Measurements from ENCODE around the gene ZBTB16.

Gene ZBTB16

DNA sequence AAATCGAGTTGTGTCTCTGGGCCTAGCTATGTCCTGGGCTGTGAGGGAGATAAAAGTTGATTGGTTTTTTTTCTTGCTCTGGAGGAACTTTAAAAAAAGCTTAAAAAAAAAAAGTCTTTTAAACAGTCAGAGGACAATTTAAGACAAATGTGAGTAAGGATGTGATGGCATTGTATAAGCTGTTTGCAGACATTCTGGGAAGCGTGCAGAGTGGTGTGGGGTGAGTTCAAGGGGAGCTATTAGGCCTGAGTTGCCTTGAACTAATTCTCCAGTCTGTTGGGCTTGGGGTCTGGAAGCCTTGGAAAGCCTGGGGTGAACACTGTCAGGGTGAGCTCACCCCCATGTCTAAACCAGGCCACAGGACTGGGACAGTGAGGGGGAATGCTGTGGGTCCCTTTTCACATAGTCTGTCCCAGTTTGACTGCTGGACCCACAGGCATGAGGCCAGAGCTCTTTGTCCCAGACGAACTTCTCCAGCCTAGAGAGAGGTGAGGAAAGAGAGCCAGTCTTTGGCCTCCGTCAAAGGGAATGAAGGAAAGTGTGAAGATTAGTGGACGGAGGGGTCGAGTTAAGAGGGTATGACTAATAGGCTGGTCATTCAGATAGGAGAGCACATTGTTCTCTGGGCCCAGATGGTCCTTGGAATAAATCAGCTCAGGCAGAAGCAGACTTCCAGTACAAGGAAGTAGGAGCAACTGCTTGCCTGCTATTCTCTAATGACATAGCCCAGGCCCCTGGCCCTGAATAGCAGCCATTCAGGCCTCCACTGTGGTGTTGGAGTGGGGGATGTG is 160.2 kb downstream of the ZBTB16 start:
- no peak for DNase-seq

DNA sequence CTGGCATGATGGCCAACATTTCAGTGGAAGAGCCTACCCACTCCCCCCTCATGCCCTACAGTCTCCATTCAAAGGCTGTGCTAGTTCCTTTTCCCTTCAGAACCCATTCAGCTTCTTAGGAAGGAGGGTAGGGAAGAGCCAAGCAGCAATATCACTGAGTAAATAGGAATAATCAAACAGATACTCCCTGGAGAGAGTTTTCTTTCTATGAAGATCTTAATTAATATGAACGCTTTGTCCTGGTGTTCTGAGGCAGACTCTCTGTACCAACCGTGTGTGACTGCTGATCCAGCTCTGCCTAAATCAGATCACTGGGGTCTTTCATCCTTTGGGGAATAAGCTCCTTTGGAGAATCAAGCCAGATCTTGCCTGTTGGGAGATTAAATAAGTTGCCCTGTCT is 161.5 kb downstream of the ZBTB16 start:
- no peak for DNase-seq

DNA sequence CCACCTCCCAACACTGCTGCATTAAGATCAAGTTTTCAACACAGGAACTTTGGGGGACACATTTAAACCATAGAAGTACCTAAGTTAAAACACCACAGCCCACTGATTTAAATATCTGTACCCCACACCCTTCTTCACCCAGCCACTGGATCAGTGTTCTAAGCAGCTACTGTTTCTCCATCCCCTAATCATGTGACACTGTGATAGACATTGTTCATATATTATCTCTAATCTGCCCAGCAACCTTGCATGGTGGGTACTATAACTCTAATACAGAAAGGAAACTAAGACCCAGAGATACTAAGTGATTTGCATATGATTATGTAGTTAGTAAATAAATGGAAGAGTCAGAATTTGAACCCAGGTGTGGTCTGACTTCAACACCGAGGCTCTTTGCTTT is 166.2 kb downstream of the ZBTB16 start:
- no peak for DNase-seq

DNA sequence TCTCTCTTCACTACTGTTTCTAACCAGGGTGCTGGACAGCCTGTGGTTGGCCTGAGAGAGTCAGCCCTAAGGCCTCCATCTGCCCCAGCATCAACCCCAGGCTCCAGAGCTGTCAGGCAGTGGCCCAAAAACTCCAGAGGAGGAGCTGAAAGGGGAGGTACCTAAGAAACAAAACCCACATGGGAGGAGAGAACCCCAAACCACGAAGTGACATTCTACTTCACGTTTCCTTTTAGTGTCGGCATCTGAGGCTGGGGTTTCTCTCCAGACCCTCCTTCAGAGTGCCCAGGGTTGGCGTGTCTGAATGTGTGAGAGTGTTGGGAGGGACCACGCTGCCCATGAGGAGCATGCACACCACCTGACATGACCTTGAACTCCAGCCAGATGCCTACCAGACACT is 166.8 kb downstream of the ZBTB16 start:
- no peak for DNase-seq

DNA sequence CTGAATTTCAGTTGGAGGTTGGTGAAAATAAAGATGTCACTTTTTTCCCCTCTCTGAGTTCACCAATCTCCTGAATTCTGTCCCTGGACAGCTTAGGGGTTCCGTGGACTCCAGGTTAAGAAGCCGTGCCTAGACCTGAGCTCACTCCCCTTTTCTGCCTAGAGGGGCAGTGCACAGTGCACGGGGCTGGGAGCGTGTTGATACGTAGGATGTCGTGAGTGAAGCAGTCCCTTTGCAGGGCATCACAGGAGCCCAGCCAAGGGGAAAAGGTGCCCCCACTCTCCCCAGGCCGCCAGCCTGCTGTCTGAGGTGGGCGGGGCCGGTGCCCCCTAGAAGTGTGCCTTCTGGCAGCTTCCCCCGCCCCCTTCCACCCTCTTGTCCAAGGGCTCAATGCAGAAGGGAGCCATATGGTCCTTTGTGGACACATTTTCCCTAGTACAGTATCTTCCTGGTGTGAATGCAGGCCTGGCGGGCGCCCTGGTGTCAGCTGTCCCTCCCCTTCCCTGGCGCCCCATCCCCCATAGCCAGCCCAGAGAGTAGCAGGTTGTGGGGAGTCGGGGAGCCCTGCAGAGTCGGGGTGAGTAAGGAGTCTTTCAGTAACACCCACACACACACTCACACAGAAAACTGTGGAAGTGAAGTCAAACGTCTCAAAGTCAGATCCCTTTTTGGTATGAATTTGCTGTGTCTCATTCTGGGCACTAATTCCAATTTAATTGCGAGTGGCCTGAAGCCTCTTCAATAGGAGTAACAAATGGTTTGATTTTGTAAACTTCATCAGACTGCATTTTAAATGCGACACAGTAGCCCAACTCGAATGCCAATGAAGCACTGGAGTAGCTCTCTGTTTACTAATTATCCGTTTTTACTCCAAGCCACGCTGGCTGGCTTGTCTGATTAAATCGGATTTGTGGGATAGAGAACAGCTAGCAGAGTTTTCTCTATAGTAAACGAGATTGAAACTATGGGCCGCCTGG is 169.2 kb downstream of the ZBTB16 start:
- no peak for DNase-seq

DNA sequence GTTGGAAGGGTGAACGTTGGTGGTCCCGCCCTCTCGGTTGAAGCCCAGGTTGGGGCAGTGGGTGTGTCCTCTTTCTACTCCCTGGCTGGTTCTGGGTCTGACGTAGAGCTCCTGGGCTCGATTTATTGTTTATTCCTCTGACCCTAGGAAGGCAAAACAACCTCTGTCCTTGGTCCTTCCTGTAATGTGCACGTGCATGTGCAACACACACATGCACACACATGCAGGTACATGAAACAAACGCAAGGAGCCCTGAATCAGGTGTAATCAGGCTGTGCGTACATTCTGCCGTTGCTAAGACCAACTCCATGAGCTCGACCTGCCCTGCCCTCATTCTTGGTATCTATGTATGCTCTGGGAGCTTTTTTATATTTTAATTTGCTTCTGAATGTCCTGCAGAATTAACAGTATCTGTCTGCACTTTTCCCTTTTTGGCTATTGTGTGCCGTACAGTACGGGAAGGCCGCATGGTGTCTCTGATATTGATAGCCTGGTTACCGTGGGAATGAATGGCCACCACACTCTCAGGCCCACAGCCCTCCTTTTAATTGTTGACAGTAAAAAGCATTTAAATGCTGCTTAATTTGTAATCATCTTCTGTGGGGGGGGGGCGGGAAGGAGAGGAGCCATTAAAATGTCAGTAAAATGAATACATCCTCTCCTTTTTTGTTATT is 170.7 kb downstream of the ZBTB16 start:
- DNase-seq: no peak

DNA sequence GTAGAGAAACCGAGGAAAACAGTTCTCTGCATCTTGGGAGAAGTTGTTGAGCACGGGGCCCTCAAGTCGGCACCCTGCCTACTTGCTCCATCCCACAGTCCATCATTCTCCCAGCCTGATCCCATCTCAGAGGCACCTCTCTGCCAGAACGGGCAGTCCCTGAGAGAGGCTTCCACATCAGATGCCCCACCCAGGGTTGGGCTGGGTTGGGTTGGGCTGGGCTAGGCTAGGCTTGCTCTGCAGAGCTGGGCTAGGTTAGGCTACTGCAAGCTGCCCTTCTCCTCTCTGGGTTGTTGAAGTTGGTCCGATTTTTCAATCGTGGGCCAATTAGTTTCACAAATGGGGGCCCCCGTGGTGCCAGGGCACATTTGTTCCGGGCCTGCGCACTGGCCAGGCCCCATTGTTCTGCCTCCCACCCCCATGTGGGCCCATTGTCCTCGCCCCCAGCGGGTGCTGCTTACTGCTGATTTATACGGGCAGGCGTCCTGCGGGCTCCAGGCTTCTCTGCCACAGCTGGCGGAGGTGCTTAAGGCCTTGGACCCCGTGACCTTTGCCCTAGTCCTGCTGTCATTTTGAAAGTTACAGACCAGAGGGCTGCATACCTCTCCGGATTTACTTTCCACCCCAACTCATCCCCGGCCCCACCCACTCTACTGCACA is 173.0 kb downstream of the ZBTB16 start:
- DNase-seq: no peak

DNA sequence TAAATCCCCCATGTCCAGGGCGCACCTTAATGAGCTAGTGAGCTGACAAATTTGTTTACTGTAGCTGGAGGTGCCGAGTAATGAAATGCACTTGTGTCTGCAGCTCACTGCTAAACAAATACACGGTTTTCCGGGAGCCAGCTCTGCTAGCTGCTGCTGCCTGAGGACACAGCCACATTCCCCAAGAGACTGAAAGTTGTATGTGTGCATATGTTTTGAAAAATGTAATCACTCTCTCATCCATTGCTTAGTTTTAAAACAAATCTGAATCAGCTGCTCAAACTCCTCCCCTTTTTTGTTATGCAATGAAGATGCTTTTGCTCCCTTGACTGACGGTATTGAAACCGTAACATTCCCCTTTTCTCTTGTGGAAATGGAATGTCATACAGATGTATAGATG is 174.2 kb downstream of the ZBTB16 start:
- peak; percentile 62 for DNase-seq

DNA sequence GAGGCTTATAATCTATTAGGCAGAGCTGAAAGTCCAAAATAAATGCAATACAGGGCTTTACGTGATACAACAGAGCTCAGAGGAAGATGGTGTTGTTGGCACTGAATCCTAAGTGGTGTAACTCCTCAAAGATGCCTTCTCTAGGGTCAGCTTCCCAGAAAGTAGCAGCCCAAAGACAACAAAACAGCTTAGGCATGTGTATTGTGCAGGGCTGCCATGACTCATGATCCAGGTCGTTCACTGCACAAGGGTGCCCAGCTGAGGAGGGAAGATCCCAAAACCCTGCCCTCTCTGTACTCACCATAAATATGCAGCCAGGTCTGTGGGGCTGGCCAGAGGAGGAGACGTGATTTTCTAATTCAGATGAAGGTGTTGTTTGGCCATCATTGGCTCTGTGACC is 177.3 kb downstream of the ZBTB16 start:
- DNase-seq: no peak

DNA sequence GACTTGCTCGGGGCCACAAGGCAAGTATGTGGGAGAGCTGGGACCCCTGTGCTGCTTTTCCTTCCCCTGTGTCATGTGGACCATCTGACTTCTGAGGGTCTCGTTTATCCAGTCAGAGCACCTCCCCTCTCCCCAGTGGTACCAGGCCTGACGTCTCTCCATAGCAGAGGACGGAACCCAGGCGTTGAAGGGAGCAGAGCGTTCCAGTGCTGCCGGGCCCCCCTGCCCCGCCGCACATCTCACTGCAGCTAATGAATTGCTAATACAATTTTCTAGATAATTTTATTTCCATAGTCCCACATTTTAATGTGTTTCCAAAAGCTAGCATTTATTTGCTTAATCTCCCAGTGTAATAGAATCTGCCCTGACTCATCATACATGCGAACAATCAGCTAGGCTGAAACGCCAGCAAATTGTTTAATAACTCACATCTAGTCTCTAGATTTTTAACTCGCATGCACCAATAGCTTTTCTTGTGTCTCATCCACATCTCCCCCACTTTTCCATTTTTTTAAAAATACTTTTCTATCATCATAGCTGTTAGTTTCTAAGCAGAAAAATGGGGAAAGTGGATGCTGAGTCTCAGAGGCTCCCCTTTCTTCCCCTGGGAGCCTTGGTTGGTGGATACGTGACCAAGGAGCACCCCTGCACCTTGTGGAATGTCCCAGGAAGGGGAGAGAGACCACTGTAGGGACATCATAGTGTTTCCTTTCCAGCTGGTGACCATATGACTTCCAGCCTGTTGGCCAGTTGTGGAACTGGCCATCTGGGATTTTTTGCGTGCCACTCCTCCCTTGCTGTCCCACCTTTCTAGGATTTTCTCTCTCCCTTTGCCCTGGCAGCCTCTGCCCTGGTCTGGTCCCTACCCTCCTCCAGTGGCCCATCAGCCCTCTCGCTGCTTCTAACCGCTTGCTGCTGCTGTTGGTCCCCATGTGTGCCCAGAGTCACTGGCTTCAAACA is 178.1 kb downstream of the ZBTB16 start:
- DNase-seq: no peak

DNA sequence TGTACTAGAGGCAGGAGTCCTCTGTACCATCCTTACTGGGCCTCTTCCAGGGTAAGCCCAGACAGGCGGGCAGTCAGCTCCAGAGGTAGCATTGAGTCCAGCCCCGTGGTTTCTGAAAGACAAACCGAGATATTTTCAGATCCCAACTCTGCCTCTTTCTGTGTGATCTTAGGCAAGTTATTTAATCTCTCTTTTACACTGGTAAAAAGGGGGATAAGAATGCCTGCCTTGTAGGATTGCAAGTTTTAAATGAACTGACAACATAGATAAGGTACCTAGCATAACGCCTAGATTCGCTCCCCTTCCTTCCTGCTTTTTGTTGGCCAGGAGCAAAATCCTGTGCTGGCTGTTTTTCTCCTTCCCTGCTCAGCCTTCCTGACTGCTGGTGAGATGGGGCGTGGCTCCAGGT is 180.2 kb downstream of the ZBTB16 start:
- no peak for DNase-seq

DNA sequence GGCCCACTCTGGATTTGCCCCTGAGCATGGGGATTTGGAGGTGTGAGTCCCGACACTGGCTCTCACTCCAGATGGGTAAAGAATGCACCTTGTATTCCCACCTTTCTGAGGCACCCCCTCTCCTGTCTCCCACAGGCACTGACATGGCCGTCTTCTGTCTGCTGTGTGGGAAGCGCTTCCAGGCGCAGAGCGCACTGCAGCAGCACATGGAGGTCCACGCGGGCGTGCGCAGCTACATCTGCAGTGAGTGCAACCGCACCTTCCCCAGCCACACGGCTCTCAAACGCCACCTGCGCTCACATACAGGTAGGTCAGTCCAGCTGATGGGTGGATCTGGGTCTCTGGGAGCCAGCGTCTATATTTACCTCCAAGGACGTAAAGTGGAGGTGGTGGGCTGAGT is 182.5 kb downstream of the ZBTB16 start:
- DNase-seq: no peak

DNA sequence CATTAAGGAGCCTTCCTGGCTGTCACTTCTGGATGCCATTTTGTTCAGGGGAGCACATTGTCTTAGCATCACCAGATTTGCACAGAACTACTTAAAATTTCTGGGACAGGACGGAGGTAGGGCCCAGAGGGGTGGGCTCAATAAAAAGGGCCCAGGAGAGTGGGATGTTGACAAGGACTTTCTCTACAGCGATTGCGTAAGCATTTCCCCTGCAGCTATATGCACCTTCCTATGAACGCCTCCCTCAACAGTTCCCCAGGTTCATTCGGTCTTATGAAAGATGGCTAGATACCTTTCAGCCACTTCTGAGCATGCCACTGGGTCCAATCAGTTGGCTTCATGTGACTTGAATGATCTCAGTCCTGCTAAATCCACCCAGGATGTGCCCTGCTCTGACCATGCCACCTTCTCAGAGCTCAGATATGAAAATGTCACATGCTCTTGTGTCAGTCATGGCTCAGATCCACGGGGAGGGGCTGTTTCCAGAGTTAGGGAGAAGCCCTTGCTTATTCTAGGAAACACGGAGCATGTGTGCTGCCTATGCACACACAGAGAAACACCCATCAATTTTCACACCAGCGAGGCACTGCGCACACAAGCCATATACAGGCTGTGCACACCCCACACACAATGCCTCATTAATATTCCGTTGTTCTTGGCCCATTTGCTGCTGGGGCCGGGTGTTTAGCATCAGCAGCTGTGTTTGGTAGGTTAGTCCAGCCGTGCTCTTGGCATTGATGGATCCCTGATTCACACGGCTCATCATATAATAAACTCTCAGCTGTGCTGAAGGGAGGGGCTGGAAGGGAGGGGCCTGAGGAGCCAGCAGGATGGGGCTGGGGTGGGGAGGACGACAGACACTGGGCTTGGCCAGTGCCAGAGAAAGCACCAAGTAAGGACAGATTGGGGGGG is 184.2 kb downstream of the ZBTB16 start:
- DNase-seq: peak; percentile 30

DNA sequence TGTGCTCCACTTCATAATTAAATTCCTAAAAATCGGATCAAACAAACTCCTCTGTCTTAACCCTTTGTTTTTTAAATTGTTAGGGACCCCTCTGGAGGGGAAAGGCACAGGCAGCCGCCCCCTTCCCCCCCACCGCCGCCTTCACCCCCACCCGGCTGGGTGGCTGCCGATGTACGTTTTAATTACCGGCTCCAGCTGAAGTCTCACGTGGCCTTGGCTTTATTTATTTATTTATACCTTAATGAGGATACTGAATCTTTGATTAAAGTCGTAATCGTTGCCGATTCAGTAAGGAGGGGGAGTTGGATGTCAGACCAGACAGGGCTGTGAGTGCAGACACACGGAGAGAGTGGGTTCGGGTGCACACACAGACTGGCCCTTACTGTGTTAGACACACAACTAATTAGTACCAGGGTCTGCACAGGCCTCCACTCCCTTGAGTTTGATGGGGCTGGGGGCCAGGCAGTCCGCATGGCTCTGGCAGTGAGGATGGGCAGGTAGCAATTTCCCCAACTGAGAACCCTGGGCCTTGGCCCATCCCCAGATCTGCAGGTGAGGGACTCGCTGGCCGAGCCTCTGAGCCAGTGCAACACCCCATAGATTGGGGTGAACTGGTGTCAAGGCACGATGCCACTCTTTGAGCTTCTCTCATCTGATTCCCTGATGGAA is 185.3 kb downstream of the ZBTB16 start:
- no peak for DNase-seq

DNA sequence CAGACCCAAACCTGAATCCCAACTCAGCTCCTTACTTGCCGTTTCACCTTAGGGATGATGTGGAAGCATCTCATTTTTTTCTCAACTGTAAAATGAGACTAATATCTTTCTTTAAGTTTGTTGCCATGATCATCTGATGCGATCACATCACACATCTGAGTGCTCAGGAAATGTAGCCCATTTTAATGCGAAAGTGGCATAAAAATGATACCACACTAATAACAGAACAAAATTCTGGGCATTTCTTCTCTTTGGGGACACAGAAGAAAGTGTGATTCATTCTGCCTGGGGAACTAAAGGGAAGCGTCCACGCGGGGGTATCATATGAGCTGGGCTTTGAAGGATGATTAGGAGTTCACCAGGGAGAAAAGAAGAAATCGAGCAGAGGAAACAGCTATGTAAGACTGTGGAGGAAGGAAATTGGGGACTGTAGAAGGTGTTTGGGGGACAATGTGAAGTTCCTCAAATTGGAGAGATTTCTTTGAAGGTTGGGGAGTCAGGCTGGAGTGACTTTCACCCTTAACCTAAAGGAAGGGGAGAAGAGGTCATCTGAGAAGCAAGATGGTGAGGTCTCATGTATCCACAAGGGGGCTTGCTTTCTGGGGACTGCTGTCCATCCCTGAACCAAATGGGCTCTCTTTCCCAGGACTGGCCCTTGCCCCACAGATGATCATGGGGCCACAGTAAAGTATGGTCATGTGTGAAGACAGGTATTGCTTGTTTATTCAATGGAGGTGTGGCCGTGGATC is 187.0 kb downstream of the ZBTB16 start:
- no peak for DNase-seq

DNA sequence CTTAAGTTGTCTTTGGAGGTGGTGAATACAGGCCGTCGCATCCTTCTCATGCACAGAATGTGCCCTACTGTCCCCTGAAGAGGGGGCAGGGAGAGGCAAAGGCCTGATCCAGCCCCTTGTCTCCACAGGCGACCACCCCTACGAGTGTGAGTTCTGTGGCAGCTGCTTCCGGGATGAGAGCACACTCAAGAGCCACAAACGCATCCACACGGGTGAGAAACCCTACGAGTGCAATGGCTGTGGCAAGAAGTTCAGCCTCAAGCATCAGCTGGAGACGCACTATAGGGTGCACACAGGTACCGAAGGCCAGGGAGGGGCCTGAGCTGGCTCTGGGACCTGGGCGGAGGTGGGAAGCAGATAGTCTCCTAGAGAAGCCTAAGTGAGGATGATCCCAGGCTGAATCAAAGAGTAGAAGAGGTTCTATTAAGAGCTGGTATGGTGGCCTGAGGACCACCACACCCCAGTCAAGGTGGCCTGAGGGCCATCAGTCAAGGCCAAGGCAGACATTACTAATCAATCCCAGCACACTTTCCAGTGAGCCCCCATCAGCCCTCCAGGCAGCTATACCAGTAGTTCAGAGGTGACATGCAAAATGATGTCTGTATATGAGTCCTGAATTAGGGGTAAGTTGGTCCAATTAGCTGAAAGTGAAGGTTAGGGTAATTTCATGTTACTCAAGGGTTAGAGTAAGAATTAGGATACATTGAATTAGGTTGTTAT is 187.7 kb downstream of the ZBTB16 start:
- no peak for DNase-seq

DNA sequence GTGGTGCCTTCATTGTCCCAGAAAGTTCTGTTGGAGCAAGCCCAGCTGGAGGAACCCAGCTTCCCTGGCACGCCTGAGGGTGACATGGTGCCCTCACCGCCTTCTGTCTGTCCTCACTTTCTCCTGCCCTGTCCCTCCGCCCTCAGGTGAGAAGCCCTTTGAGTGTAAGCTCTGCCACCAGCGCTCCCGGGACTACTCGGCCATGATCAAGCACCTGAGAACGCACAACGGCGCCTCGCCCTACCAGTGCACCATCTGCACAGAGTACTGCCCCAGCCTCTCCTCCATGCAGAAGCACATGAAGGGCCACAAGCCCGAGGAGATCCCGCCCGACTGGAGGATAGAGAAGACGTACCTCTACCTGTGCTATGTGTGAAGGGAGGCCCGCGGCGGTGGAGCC is 190.7 kb downstream of the ZBTB16 start:
- DNase-seq: no peak

DNA sequence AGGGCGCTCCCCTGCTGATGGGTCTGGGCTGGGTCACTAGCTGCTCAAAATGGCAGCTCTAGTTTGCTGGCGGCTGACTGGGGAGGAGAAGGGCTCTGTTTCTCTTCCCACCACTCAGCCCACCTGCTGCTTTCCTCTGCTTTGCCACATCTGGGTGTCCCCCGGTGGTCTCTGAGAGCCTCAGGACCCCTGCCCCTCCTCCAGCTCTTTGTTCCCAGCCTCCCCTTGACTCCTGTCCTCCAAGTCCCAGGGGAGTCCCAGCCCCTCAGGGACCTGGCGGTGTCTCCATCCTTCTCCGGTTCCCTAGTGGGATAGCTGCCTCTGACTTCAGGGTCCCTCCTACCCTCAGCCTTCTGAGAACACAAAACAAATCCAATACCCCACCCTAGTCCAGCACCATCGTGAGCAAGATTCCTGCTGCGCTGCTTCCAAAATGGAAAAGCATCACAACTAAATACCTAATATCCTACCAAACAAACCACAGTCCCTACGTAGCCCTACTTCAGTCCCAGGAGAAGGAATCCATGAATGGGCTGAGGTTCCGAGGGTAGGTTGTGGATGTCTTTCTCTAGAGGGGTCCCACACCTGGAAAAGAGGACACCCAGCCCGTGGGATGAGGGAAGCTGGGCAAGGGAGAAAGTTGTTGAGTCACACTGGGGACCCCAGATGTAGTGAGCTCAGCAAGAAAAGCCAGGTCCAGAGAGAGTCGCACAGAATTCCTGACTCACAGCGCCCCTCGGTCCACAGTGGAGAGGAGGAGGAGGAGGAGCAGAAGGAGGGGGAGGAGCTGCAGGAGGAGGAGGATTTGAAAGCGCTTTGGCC is 191.7 kb downstream of the ZBTB16 start:
- no peak for DNase-seq
